Measurements from ENCODE around the gene DNAH10. TPM values are rescaled to one million over a fixed set of nuclear protein-coding genes. Genes with fewer than 3 reads are reported as not detected.

DNAH10 gene
- polyA plus RNA-seq, 1 donor from 2014 or later, result 0.40 TPM

GRCh38 chr12:123732251-123732650 lies 29.9 kb upstream of the DNAH10 start:
- H3K4me3 Mint-ChIP-seq, result no peak overlapping the region
- no peaks in the 10 kb centered on the region for H3K9me3 Mint-ChIP-seq
- H3K4me1 Mint-ChIP-seq, result peaks cover 5 to 9% (median 7%) of the 10 kb centered on the region in 3 donors
- H3K27me3 Mint-ChIP-seq, result no peaks in the 10 kb centered on the region
- H3K36me3 Mint-ChIP-seq, result peaks cover 9% of the 10 kb centered on the region
- no peak overlapping the region for H3K27ac Mint-ChIP-seq

- Mint-ChIP-seq H3K4me1 (peaks cover 7 to 9% (median 9%) of the 10 kb centered on the region in 3 donors), H3K9me3 (no peaks in the 10 kb centered on the region), H3K27me3 (no peaks in the 10 kb centered on the region), H3K27ac (no peak overlapping the region), H3K36me3 (peaks cover 10% of the 10 kb centered on the region), H3K4me3 (no peak overlapping the region)
Observed at GRCh38 chr12:123733229-123733628, 28.9 kb upstream of the DNAH10 start.

- Mint-ChIP-seq H3K9me3 (no peaks in the 10 kb centered on the region), H3K4me1 (peaks cover 7 to 9% (median 8%) of the 10 kb centered on the region in 3 donors), H3K27ac (no peak overlapping the region), H3K27me3 (no peaks in the 10 kb centered on the region), H3K36me3 (peaks cover 7% of the 10 kb centered on the region), H3K4me3 (no peak overlapping the region)
Observed at GRCh38 chr12:123734268-123734667, 27.8 kb upstream of the DNAH10 start.

GRCh38 chr12:123741937-123742572 lies 20.0 kb upstream of the DNAH10 start:
- Mint-ChIP-seq H3K36me3 (peaks cover 8% of the 10 kb centered on the region), H3K27me3 (no peaks in the 10 kb centered on the region), H3K4me3 (no peak overlapping the region), H3K4me1 (peaks cover 6 to 11% (median 6%) of the 10 kb centered on the region in 3 donors), H3K27ac (peak overlapping the region in 2 of 3 donors; percentile 71 to 80), H3K9me3 (no peaks in the 10 kb centered on the region)

- peaks cover 5 to 11% (median 5%) of the 10 kb centered on the region in 3 donors for H3K4me1 Mint-ChIP-seq
- peak overlapping the region in 1 of 3 donors; percentile 86 for H3K27ac Mint-ChIP-seq
- H3K4me3 Mint-ChIP-seq, result peak overlapping the region in 1 of 4 donors; percentile 82
- H3K27me3 Mint-ChIP-seq, result no peaks in the 10 kb centered on the region
- H3K9me3 Mint-ChIP-seq, result no peaks in the 10 kb centered on the region
- H3K36me3 Mint-ChIP-seq, result peaks cover 7% of the 10 kb centered on the region
Observed at GRCh38 chr12:123743002-123743401, 19.1 kb upstream of the DNAH10 start.

GRCh38 chr12:123744836-123745235 lies 17.3 kb upstream of the DNAH10 start:
- Mint-ChIP-seq H3K27ac (no peak overlapping the region), H3K27me3 (no peaks in the 10 kb centered on the region), H3K9me3 (no peaks in the 10 kb centered on the region)

GRCh38 chr12:123747309-123747708 lies 14.8 kb upstream of the DNAH10 start:
- Mint-ChIP-seq H3K27me3 (no peaks in the 10 kb centered on the region), H3K27ac (peak overlapping the region in 1 of 3 donors; percentile 1), H3K4me1 (peaks cover 3 to 11% (median 3%) of the 10 kb centered on the region in 3 donors), H3K36me3 (peaks cover 4% of the 10 kb centered on the region), H3K4me3 (no peak overlapping the region), H3K9me3 (no peaks in the 10 kb centered on the region)

More at GRCh38 chr12:123744836-123745235, 17.3 kb upstream of the DNAH10 start:
- Mint-ChIP-seq H3K4me3 (peak overlapping the region in 1 of 4 donors; percentile 17), H3K36me3 (peaks cover 8% of the 10 kb centered on the region), H3K4me1 (peaks cover 3 to 11% (median 5%) of the 10 kb centered on the region in 3 donors)

GRCh38 chr12:123748161-123748560 lies 13.9 kb upstream of the DNAH10 start:
- Mint-ChIP-seq H3K36me3 (peaks cover 4% of the 10 kb centered on the region), H3K27me3 (no peaks in the 10 kb centered on the region), H3K4me3 (no peak overlapping the region), H3K27ac (peak overlapping the region in 1 of 3 donors; percentile 2), H3K4me1 (peaks cover 0 to 6% (median 0%) of the 10 kb centered on the region in 3 donors), H3K9me3 (no peaks in the 10 kb centered on the region)

- no peaks in the 10 kb centered on the region for H3K27me3 Mint-ChIP-seq
- no peak overlapping the region for H3K4me3 Mint-ChIP-seq
- peaks cover 0 to 6% (median 0%) of the 10 kb centered on the region in 3 donors for H3K4me1 Mint-ChIP-seq
- peaks cover 6% of the 10 kb centered on the region for H3K36me3 Mint-ChIP-seq
- no peak overlapping the region for H3K27ac Mint-ChIP-seq
- no peaks in the 10 kb centered on the region for H3K9me3 Mint-ChIP-seq
Observed at GRCh38 chr12:123748661-123749060, 13.4 kb upstream of the DNAH10 start.

GRCh38 chr12:123749355-123749754 lies 12.7 kb upstream of the DNAH10 start:
- Mint-ChIP-seq H3K27ac (no peak overlapping the region), H3K36me3 (peaks cover 6% of the 10 kb centered on the region), H3K4me1 (peaks cover 0 to 6% (median 0%) of the 10 kb centered on the region in 3 donors), H3K4me3 (no peak overlapping the region), H3K27me3 (no peaks in the 10 kb centered on the region), H3K9me3 (no peaks in the 10 kb centered on the region)

- no peaks in the 10 kb centered on the region for H3K9me3 Mint-ChIP-seq
- H3K4me1 Mint-ChIP-seq, result peaks cover 0 to 6% (median 0%) of the 10 kb centered on the region in 3 donors
- H3K36me3 Mint-ChIP-seq, result peaks cover 6% of the 10 kb centered on the region
- no peak overlapping the region for H3K27ac Mint-ChIP-seq
- H3K27me3 Mint-ChIP-seq, result no peaks in the 10 kb centered on the region
- no peak overlapping the region for H3K4me3 Mint-ChIP-seq
Observed at GRCh38 chr12:123750159-123750656, 11.9 kb upstream of the DNAH10 start.

GRCh38 chr12:123752046-123752445 lies 10.1 kb upstream of the DNAH10 start:
- Mint-ChIP-seq H3K27ac (peak overlapping the region in 1 of 3 donors; percentile 23), H3K4me1 (peaks cover 0 to 6% (median 0%) of the 10 kb centered on the region in 3 donors)

GRCh38 chr12:123754041-123754772 lies 7.9 kb upstream of the DNAH10 start:
- peaks cover 9% of the 10 kb centered on the region for H3K36me3 Mint-ChIP-seq
- no peaks in the 10 kb centered on the region for H3K4me1 Mint-ChIP-seq
- H3K27me3 Mint-ChIP-seq, result no peaks in the 10 kb centered on the region
- no peak overlapping the region for H3K4me3 Mint-ChIP-seq
- no peak overlapping the region for H3K27ac Mint-ChIP-seq
- no peaks in the 10 kb centered on the region for H3K9me3 Mint-ChIP-seq

More at GRCh38 chr12:123752046-123752445, 10.1 kb upstream of the DNAH10 start:
- H3K9me3 Mint-ChIP-seq, result no peaks in the 10 kb centered on the region
- peaks cover 6% of the 10 kb centered on the region for H3K36me3 Mint-ChIP-seq
- peak overlapping the region in 1 of 4 donors; percentile 28 for H3K4me3 Mint-ChIP-seq
- H3K27me3 Mint-ChIP-seq, result no peaks in the 10 kb centered on the region

- Mint-ChIP-seq H3K4me3 (no peak overlapping the region), H3K27ac (no peak overlapping the region), H3K36me3 (peaks cover 6% of the 10 kb centered on the region), H3K9me3 (no peaks in the 10 kb centered on the region), H3K27me3 (no peaks in the 10 kb centered on the region), H3K4me1 (peaks cover 0 to 4% (median 0%) of the 10 kb centered on the region in 3 donors)
Observed at GRCh38 chr12:123757561-123757960, 4.5 kb upstream of the DNAH10 start.

GRCh38 chr12:123760267-123760938 lies 1.7 kb upstream of the DNAH10 start:
- H3K27ac Mint-ChIP-seq, result no peak overlapping the region
- H3K4me3 Mint-ChIP-seq, result peak overlapping the region in 1 of 4 donors; percentile 49
- H3K9me3 Mint-ChIP-seq, result no peaks in the 10 kb centered on the region
- peaks cover 4% of the 10 kb centered on the region for H3K36me3 Mint-ChIP-seq
- H3K27me3 Mint-ChIP-seq, result no peaks in the 10 kb centered on the region
- peaks cover 0 to 6% (median 0%) of the 10 kb centered on the region in 3 donors for H3K4me1 Mint-ChIP-seq

All from IgD-negative memory B cell (primary cell).